Right cardiac atrium (tissue), 5 donors: ENCODE data around the gene RSPRY1. TPM values are rescaled to one million over a fixed set of nuclear protein-coding genes. Genes with fewer than 3 reads are reported as not detected.
A peak's percentile ranks its signal among the peaks of the same experiment; 100 is the strongest.

ENCODE experiments used
- ATAC-seq, 2 donors: fragments of 200-7000 bp; cut with Tn5 transposase; one replicate each; pipeline versions ENCODE4 v1.8.0 to v1.9.1; 2020; ENCODE audit warnings: moderate library complexity in 2 of 2, mild to moderate bottlenecking in 1 of 2
- DNase-seq, 3 donors: peaks; one replicate each; pipeline ENCODE4 v3.0.0-alpha.2; 2020
- H3K27ac ChIP-seq: one replicate; pipeline ENCODE4 v1.5.1; 2013; ENCODE audit warnings: mild to moderate bottlenecking, low read length, control low read depth, moderate library complexity
- H3K27me3 ChIP-seq: one replicate; pipeline ENCODE4 v1.6.1; 2013; ENCODE audit not compliant: control insufficient read depth, insufficient read depth
- H3K4me1 ChIP-seq: one replicate; pipeline ENCODE4 v1.6.1; 2013; ENCODE audit warnings: low read length; ENCODE audit not compliant: control insufficient read depth, insufficient read depth
- H3K4me3 ChIP-seq: one replicate; pipeline ENCODE4 v1.5.1; 2013; ENCODE audit warnings: low read length, control low read depth
- H3K9me3 ChIP-seq: one replicate; pipeline ENCODE4 v1.6.1; 2013; ENCODE audit warnings: low read length; ENCODE audit not compliant: control insufficient read depth
- WGBS: extraction: QIAGEN DNeasy Blood & Tissue Kit; methylation state at CpG from one replicate; pipeline ENCODE4 v1.1.7; 2013; 5-methylcytosine and 5-hydroxymethylcytosine counted together
- intact Hi-C, 4 donors: fragments of 100-400 bp; cut with DNase I; formaldehyde crosslinking; loops; one replicate each; pipeline versions ENCODE4 v1.11.0 to v1.14.0; 2022 to 2023
- long read RNA-seq, 4 donors: library from polyadenylated mRNA; unstranded; transcript quantifications; one replicate each; pipeline ENCODE4 v2.0.0, GENCODE V29; 2020 to 2021
- polyA plus RNA-seq: library from polyadenylated mRNA; stranded (reverse); fragments of 200-250 nt; gene quantifications from one replicate; pipeline ENCODE4 v1.2.3, GENCODE V29; 2013
- total RNA-seq, 4 donors: library from RNA; stranded (reverse); fragmentation: NEBNext Ultra II Directional; extraction: Animal tissue kit (Norgen Biotek cat#: 25700); gene quantifications; one replicate each; pipeline ENCODE4 v1.2.1, GENCODE V29; 2021
- donor health status: healthy with polysubstance abuse.
- donor health status: DM: no; HTN: yes; CAD: no.
- donor health status: DM: no; HTN: no; CAD: no.
- donor health status: DM: no; HTN: yes; CAD: no; lungs with severe emphysema.
- donor health status: DM: yes; HTN: yes; CAD: no.

RSPRY1 gene
- total RNA-seq (10 to 100 TPM; 13.7 to 21.1 (median 17.4) TPM), polyA plus RNA-seq (7.3 TPM)
- long read RNA-seq, donor 1, transcript RSPRY1-201 (15 exons, 3,547 nt), result major isoform, 27 of 63 reads
- long read RNA-seq, donor 1, partial matches to known transcripts, result 8 of 63 reads
- long read RNA-seq, donor 1, other reads (novel, unspliced or antisense), result 28 of 63 reads
- long read RNA-seq, donor 2, transcript RSPRY1-201 (15 exons, 3,547 nt), result major isoform, 17 of 27 reads
- long read RNA-seq, donor 2, partial matches to known transcripts, result 1 of 27 reads
- long read RNA-seq, donor 2, other reads (novel, unspliced or antisense), result 9 of 27 reads
- long read RNA-seq, donor 3, transcript RSPRY1-201 (15 exons, 3,547 nt), result major isoform, 71 of 142 reads
- long read RNA-seq, donor 3, partial matches to known transcripts, result 22 of 142 reads
- long read RNA-seq, donor 3, other reads (novel, unspliced or antisense), result 45 of 142 reads
- long read RNA-seq, donor 4, transcript RSPRY1-201 (15 exons, 3,547 nt), result major isoform, 14 of 24 reads
- long read RNA-seq, donor 4, partial matches to known transcripts, result 1 of 24 reads
- long read RNA-seq, donor 4, other reads (novel, unspliced or antisense), result 9 of 24 reads

DNA sequence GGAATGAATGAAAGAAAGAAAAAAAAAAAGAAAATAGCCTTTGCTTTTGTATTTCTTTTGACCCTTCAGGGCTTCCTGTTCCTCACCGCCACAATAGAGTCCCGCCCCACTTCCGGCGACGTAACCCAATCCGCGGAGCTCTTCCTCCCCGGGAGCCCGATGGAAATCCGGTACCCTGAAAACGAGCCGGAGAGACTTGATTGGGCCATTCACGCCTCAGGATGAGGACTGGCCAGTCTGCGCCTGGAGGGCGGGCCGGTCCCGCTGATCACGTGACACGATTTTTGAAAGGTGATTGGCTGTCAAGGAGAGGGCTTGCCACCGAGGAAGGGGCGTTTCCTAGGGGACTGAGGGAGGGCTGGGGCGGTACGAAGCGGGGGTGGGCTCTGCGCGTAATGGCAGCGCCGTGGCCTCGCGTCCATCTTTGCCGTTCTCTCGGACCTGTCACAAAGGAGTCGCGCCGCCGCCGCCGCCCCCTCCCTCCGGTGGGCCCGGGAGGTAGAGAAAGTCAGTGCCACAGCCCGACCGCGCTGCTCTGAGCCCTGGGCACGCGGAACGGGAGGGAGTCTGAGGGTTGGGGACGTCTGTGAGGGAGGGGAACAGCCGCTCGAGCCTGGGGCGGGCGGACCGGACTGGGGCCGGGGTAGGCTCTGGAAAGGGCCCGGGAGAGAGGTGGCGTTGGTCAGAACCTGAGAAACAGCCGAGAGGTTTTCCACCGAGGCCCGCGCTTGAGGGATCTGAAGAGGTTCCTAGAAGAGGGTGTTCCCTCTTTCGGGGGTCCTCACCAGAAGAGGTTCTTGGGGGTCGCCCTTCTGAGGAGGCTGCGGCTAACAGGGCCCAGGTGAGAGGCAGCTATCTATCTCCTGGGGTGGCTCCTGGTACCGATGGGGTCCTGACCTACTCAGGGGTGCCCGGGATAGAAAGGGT is at the start of gene RSPRY1, which contains the start of gene PSME3IP1:
RSPRY1 (plus strand) TSS at position 385 of the 927 bp plus-strand sequence. CDS start 18,330 bp downstream, outside the sequence.
PSME3IP1 (minus strand) TSS at position 95 of the 927 bp plus-strand sequence. CDS start 12,185 bp downstream, outside the sequence.
- Histone ChIP-seq H3K4me3 (peak within 1 kb of the TSS; percentile 88), H3K27ac (peak within 1 kb of the TSS; percentile 94), H3K27me3 (no peaks in the 10 kb centered on the region), H3K4me1 (peaks cover 2% of the 10 kb centered on the region), H3K9me3 (no peaks in the 10 kb centered on the region)
- DNase-seq, result peak; percentile 97 to 98 (median 98)
- peak; percentile 98 for ATAC-seq
- intact Hi-C loops, result no loop called here
- WGBS, result under 1% methylated on average over 64 of the region's 64 CpGs

DNA sequence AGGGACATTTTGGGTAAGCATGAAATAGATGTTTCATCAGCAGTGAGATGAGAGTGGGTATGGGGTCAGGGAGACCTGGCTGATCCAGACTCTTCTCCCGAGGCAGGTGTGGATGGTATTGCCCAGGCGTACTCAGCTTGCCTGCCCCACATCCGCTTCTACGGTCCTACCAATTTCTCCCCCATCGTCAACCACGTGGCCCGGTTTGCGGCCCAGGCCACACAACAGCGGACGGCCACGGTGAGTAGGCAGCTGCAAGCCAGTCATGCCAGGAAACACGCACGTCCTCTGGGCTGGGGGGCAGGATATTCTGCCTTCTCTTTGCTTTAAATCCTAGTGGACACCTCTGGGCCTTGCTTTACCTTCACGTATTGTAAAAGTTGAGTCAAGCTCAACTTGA is 49.1 kb upstream of the RSPRY1 start:
- Histone ChIP-seq H3K27ac (no peak overlapping the region), H3K4me3 (no peak overlapping the region), H3K9me3 (no peaks in the 10 kb centered on the region), H3K4me1 (peaks cover 2% of the 10 kb centered on the region), H3K27me3 (no peaks in the 10 kb centered on the region)
- DNase-seq (peak in 1 of 3 donors; percentile 16), ATAC-seq (no peak)
- WGBS, result 81% methylated on average over 14 of the region's 14 CpGs
- intact Hi-C loops, result no loop called here

DNA sequence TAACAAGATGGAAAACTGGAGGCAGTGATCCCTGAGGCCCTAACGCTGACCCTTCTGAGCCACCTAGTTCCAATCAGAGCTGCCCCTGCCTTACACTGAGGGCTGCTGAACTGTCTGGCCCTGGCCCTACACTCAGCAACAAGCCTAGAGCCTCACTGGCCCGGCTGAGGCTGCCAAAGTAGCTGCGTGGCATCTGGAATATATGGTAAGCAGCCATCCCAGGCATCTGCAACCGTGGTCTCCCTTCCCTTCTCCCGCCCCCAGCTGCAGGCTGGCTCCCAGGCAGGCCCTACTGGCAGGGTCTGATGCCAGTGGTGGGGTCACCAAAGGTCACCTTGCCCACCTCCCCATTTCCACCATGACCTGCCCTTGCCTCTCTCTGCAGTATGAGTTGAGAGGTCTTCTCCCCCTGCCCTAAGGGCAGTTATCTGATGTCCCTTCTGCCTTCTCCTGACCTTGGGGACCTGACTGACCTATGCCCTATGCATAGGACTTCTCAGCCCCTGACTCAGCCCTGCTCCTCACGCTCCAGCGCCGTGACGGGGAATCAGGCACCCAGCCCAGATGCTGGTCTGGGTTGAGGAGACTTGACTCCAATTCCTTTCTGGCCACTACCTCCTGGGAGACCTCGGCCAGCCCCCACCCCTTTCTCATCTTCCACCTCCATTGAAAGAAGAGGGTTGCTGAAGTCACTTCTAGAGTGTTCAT is 48.4 kb upstream of the RSPRY1 start:
- no peaks in the 10 kb centered on the region for H3K9me3 ChIP-seq
- intact Hi-C loops, result no loop called here
- WGBS, result 75% methylated on average over 10 of the region's 10 CpGs

DNA sequence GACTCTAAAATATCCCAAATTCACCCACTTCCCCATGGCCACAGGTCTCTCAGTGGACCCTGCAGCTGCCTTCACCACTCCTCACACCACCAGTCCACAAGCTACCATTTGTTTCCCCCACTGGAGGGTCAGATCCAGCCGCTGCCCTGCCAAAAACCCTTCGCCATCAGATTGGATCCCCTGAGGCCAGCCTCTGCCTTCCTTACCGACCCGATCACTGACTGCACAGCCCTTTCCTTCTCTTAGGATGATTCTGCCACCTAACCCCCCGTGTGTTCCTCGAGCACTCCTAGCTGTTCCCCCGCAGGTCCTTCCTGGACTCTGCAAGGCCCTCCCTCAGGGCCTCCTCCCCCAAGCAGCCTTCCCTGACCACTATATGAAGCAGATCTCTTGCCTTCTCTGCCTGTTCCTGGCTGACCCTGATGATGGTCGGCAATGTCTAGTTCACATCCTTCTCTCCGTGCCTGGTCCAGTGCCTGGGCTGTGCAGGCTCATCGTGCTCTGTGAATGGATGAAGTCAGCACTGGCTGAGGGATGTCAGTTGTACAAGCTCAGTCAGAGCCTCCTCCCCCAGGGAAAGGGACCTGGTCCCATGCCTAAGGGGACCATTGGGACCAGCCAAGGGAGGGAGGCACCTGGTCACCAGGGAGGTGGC is 47.7 kb upstream of the RSPRY1 start:
- no peaks in the 10 kb centered on the region for H3K27me3 ChIP-seq
- no peak overlapping the region for H3K4me3 ChIP-seq
- ATAC-seq, result no peak
- intact Hi-C loops, result no loop called here
- no peaks in the 10 kb centered on the region for H3K9me3 ChIP-seq
- no peak overlapping the region for H3K27ac ChIP-seq
- H3K4me1 ChIP-seq, result peaks cover 3% of the 10 kb centered on the region
- DNase-seq, result peak in 1 of 3 donors; percentile 23
- WGBS, result 82% methylated on average over 10 of the region's 10 CpGs

More for the DNA sequence above, 48.4 kb upstream of the RSPRY1 start:
- H3K4me1 ChIP-seq, result peaks cover 3% of the 10 kb centered on the region
- peak in 1 of 3 donors; percentile 11 for DNase-seq
- no peak overlapping the region for H3K27ac ChIP-seq
- ATAC-seq, result no peak
- no peak overlapping the region for H3K4me3 ChIP-seq
- no peaks in the 10 kb centered on the region for H3K27me3 ChIP-seq

DNA sequence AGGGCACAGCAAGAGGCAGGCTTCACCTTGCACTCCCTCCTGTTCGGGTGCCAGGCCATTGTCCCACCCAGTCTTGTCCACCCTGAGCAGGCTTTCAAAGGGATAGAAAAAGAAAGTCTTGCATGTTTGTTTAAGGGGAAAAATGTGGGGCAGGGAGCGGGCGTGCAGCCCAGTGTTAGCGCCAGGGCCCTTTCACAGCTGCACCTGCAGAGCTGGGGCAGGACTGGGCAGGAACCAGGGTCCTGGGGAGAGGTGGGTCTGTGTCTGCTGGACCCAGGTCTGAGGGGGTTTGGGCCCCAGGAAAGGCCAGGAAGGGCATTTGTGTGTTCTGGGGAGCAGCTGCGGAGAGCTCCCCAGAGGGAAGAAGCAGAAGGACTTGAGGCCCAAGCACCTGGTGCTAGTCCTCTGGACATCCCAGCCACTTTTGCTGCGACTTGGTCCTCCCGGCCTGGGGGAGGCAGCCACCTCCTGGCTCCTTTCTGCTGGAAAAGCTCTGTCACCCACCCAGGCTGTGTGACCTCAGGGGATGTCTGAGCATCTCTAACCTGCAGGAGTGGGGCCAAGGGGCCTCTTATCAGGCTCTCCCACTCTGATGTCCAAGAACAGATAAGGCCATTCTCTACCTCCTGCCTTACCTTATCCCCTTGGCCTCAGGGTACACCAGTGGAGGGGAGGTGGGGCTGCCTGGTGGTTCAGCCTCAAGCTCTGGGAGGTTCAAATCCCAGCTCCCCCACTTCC is 45.0 kb upstream of the RSPRY1 start:
- intact Hi-C loops, result loop anchor here in 1 of 4 donors (10.0 kb wide), 1 partner anchor 46 kb away; the partner anchor contains the start of gene CPNE2
- DNase-seq (peak in 1 of 3 donors; percentile 24), ATAC-seq (no peak)
- 86% methylated on average over 7 of the region's 7 CpGs for WGBS
- H3K4me3 ChIP-seq, result no peak overlapping the region
- H3K27me3 ChIP-seq, result no peaks in the 10 kb centered on the region
- H3K27ac ChIP-seq, result no peak overlapping the region
- peaks cover 5% of the 10 kb centered on the region for H3K4me1 ChIP-seq
- no peaks in the 10 kb centered on the region for H3K9me3 ChIP-seq

DNA sequence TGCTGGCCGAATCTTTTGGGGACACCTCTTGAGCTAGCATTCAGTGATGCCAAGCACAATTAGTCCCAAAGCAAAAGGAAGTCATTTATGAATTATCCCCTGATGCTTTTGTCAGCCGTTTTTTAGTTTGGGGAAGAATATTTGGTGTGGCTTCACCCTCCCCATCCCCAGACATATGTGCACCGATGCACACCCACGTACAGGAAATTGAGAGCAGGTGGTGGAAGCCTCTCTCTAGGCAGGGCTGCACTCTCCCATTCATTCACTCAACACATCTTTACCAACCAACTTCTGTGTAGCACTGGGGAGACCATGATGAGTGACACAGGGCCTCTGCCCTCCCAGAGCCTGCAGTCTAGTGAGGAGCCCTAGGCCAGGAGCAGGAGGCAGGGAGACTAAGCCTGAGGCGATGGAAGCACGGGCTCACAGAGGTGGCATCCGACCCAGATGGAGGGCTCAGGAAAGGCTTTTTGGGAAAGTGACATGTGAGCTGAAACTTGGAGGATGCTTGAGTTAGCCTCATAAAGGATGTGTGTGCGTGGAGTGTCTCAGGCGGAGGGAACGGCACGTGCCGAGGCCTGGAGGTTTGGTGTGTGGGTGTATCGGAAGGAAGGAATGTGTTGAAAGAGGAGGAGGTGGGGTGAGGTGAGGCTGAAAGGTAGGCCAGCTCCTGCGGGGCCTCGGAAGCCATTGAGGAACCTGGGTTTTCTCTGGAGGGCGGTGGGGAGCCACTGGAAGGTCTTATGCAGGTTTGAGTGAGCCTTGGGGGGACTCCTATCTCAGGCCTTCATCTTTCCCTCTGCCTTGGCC is 44.1 kb upstream of the RSPRY1 start:
- no peaks in the 10 kb centered on the region for H3K9me3 ChIP-seq
- peak in 1 of 3 donors; percentile 27 for DNase-seq
- no peak for ATAC-seq
- no peak overlapping the region for H3K27ac ChIP-seq
- no peaks in the 10 kb centered on the region for H3K27me3 ChIP-seq
- no peak overlapping the region for H3K4me3 ChIP-seq
- peaks cover 7% of the 10 kb centered on the region for H3K4me1 ChIP-seq
- intact Hi-C loops, result loop anchor here in 1 of 4 donors (10.0 kb wide), 1 partner anchor 47 kb away; the partner anchor contains the start of gene CPNE2
- WGBS, result 68% methylated on average over 16 of the region's 16 CpGs

DNA sequence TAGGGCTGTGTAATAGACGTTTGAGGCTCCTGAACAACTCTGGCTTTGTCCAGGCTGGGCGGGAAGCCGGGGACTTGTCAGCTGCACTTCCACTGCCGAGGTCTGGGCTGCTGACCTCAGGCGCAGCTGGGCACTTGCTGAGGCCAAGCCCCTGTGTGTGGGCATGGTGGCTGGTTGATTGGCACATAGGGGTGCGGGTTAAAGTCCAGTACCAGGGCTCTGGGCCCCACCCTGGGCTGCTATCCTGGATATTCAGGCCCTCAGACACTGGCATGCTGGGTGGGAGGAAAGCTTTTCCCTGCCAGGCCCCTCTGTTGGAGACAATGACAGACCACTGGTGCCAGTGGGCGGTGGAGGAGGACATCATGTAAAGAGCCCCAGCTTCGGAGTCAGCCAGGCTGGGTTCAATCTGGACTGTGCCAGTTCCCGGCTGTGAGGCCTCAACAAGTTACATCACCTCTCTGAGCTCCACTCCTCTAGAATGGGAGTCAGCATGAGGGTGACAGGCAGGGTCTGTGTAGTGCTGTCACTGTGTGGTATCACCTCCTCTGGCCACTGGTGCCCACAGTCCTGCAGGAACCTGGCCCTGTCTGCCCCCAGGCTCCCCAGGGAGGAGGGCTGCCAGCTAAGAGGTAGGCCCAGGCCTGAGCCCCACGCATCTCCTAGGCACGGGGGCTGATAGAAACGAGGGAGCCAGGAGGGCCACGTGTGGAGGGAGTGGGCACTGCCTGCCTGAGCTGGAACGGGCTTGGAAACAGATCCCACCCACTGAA is 42.8 kb upstream of the RSPRY1 start:
- no peak for ATAC-seq
- H3K27me3 ChIP-seq, result no peaks in the 10 kb centered on the region
- WGBS, result 73% methylated on average over 14 of the region's 14 CpGs
- no peaks in the 10 kb centered on the region for H3K9me3 ChIP-seq
- DNase-seq, result peak in 1 of 3 donors; percentile 50
- intact Hi-C loops, result loop anchor here in 1 of 4 donors (10.0 kb wide), 1 partner anchor 49 kb away; the partner anchor contains the start of gene CPNE2
- peak overlapping the region; percentile 10 for H3K27ac ChIP-seq
- no peak overlapping the region for H3K4me3 ChIP-seq
- H3K4me1 ChIP-seq, result peaks cover 8% of the 10 kb centered on the region

DNA sequence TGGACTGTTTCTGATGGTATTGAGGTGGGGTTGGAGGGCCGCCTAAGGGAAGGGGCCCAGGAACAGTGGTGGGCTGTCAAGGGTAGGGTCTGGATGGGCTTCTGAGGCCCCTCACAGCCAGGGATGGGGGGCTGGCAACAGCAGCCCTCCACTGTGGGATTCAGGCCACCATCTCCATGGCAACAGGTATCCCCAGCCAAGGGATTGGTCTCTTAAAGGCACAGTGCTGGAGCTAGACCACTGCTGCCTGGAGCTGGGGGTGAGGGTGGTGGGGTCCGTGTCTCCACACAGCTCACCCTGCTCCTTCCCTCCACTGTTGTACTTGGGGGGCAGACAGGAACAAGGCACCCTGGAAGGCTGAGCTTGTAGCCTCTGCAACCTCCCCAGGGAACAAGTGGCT is 42.1 kb upstream of the RSPRY1 start:
- Histone ChIP-seq H3K4me1 (peaks cover 8% of the 10 kb centered on the region), H3K9me3 (no peaks in the 10 kb centered on the region), H3K27me3 (no peaks in the 10 kb centered on the region), H3K4me3 (no peak overlapping the region), H3K27ac (peak overlapping the region; percentile 40)
- WGBS, result 95% methylated on average over 2 of the region's 2 CpGs
- ATAC-seq (no peak), DNase-seq (peak in 1 of 3 donors; percentile 20)
- intact Hi-C loops, result loop anchor here in 1 of 4 donors (10.0 kb wide), 1 partner anchor 49 kb away; the partner anchor contains the start of gene CPNE2
